Endothelial cell of umbilical vein (primary cell): ENCODE data around the gene PTK6. TPM values are rescaled to one million over a fixed set of nuclear protein-coding genes. Genes with fewer than 3 reads are reported as not detected.

ENCODE experiments used
- BruUV-seq: library from RNA; stranded (reverse); fragments of 400-500 nt; replicated peaks from 2 replicates; lab custom pipeline; 2021; lab: Mats Ljungman, UMichigan
- CTCF ChIA-PET: fragments of 300-600, 350-600 bp; sonication (Branson Sonifier 250); formaldehyde crosslinking; loops from one replicate; lab custom pipeline; 2021; ENCODE audit warnings: antibody characterized with exemption, inconsistent platforms; lab: Charles Lee
- POLR2A ChIA-PET: fragments of 300-600, 350-600 bp; sonication (Branson Sonifier 250); formaldehyde crosslinking; loops from one replicate; lab custom pipeline; 2021; ENCODE audit warnings: antibody characterized with exemption, inconsistent platforms; lab: Charles Lee
- DNase-seq: peaks from one replicate; pipeline ENCODE4 v3.0.0-alpha.2; 2011; ENCODE audit warnings: low read depth, low spot score
- FAIRE-seq: peaks from 2 replicates; lab custom pipeline; 2011; peaks lifted over from hg19 to GRCh38; lab: Jason Lieb, UNC
- H2AFZ ChIP-seq: 2 replicates; pipeline ENCODE4 v1.6.0; 2012; ENCODE audit warnings: low read depth, low read length, control low read depth, inconsistent platforms
- H3K27ac ChIP-seq: 2 replicates; pipeline ENCODE4 v1.5.1; 2011; ENCODE audit warnings: low read depth, mild to moderate bottlenecking, control low read depth, low read length, moderate library complexity; ENCODE audit not compliant: insufficient read depth
- H3K27me3 ChIP-seq, 2 experiments: 2 replicates each; pipeline versions ENCODE4 v1.6.0 to v1.6.1; 2011; ENCODE audit warnings: low read length in 2 of 2, mixed read lengths in 1 of 2; ENCODE audit not compliant: control insufficient read depth in 2 of 2, insufficient read depth in 2 of 2
- H3K36me3 ChIP-seq, 2 experiments: 2 replicates in 1 of 2; 3 replicates in 1 of 2; pipeline ENCODE4 v1.5.1; 2011; ENCODE audit warnings: low read length in 2 of 2, mild to moderate bottlenecking in 1 of 2, moderate library complexity in 1 of 2; ENCODE audit not compliant: control insufficient read depth in 2 of 2, insufficient read depth in 2 of 2; ENCODE audit errors: extremely low read depth in 1 of 2
- H3K4me1 ChIP-seq: 3 replicates; pipeline ENCODE4 v1.5.1; 2011; ENCODE audit warnings: mild to moderate bottlenecking, low read length; ENCODE audit not compliant: control insufficient read depth, insufficient read depth; ENCODE audit errors: extremely low read depth
- H3K4me2 ChIP-seq: 2 replicates; pipeline ENCODE4 v1.6.1; 2011; ENCODE audit warnings: low read length, control low read depth, mixed read lengths; ENCODE audit not compliant: insufficient read depth
- H3K4me3 ChIP-seq, 3 experiments: fragments of 200-600 bp in 1 of 3; sonication (generic), shearing (Covaris generic) in 1 of 3; replicated peaks in 1 of 3; 2 replicates each; pipeline ENCODE4 v1.5.1; 2011 to 2016; ENCODE audit warnings: control low read depth in 3 of 3, low read length in 3 of 3, mild to moderate bottlenecking in 2 of 3, inconsistent platforms in 1 of 3, low read depth in 1 of 3, moderate library complexity in 1 of 3; ENCODE audit not compliant: insufficient read depth in 1 of 3
- H3K79me2 ChIP-seq: 2 replicates; pipeline ENCODE4 v1.6.0; 2012; ENCODE audit warnings: low read length, inconsistent platforms; ENCODE audit not compliant: control insufficient read depth, insufficient read depth
- H3K9ac ChIP-seq: replicated peaks from 2 replicates; pipeline ENCODE3; 2011; ENCODE audit warnings: low read length, control low read depth; ENCODE audit not compliant: insufficient read depth; ENCODE audit errors: extremely low read depth
- H3K9me1 ChIP-seq: replicated peaks from 3 replicates; pipeline ENCODE4 v1.6.0; 2011; ENCODE audit warnings: mild to moderate bottlenecking, low read length; ENCODE audit not compliant: control insufficient read depth, insufficient read depth; ENCODE audit errors: extremely low read depth
- H3K9me3 ChIP-seq: replicated peaks from 2 replicates; pipeline ENCODE4 v1.5.1; 2012; ENCODE audit warnings: low read length, inconsistent platforms; ENCODE audit not compliant: control insufficient read depth, insufficient read depth
- H4K20me1 ChIP-seq: replicated peaks from 2 replicates; pipeline ENCODE3; 2011; ENCODE audit warnings: mild to moderate bottlenecking, low read length; ENCODE audit not compliant: control insufficient read depth, insufficient read depth; ENCODE audit errors: extremely low read depth
- CTCF ChIP-seq, 2 donors: IDR thresholded peaks; 1 replicate in 1 of 2; 2 replicates in 1 of 2; pipeline ENCODE4 v1.5.1; 2011; ENCODE audit warnings: low read length in 2 of 2, mild to moderate bottlenecking in 2 of 2, moderate library complexity in 2 of 2, control low read depth in 1 of 2, inconsistent platforms in 1 of 2, low read depth in 1 of 2; ENCODE audit not compliant: insufficient read depth in 1 of 2; ENCODE audit errors: extremely low read depth in 1 of 2
- JUN ChIP-seq: IDR thresholded peaks from 2 replicates; pipeline ENCODE4 v1.6.1; 2011; ENCODE audit warnings: borderline replicate concordance, low read depth; ENCODE audit not compliant: insufficient read length, insufficient read depth
- MAX ChIP-seq: IDR thresholded peaks from 2 replicates; pipeline ENCODE4 v1.6.1; 2011; ENCODE audit not compliant: insufficient read depth, insufficient read length
- MYC ChIP-seq: IDR thresholded peaks from one replicate; pipeline ENCODE4 v1.6.1; 2011; ENCODE audit warnings: mild to moderate bottlenecking, low read depth, low read length
- POLR2A ChIP-seq: IDR thresholded peaks from 2 replicates; pipeline ENCODE4 v1.6.1; 2012; ENCODE audit warnings: low read depth, mild to moderate bottlenecking, control low read depth, low read length
- POLR2AphosphoS5 ChIP-seq: IDR thresholded peaks from 2 replicates; pipeline ENCODE4 v1.6.1; 2012; ENCODE audit warnings: low read depth, mild to moderate bottlenecking, control low read depth, low read length, moderate library complexity; ENCODE audit not compliant: insufficient read depth
- dilution Hi-C: fragments of 300-500 bp; cut with MboI; formaldehyde crosslinking; loops from one replicate; pipeline ENCODE4 v1.15.0; 2019; ENCODE audit warnings: low sequenced_read_pairs; ENCODE audit not compliant: extremely low pct_ligation_motif_present
- intact Hi-C: fragments of 100-400 bp; cut with micrococcal nuclease; formaldehyde crosslinking; loops from one replicate; pipeline ENCODE4 v1.10.0; 2022
- polyA plus RNA-seq, 4 experiments: library from polyadenylated mRNA; depleted of rRNA in 3 of 4; stranded (reverse) in 3 of 4; unstranded in 1 of 4; fragments of >200 nt; gene quantifications; 2 replicates each; pipeline versions ENCODE4 v1.2.1 to v1.2.3, GENCODE V29; 2011 to 2012; ENCODE audit warnings: missing spikeins in 1 of 4
- total RNA-seq: library from RNA; stranded (reverse); gene quantifications from 2 replicates; pipeline ENCODE4 v1.2.3, GENCODE V29; 2021

PTK6 gene
- total and polyA plus RNA-seq, 2 donors (not counting 3 experiments of a cell fraction or from before 2014, with no cell fraction given) = 0.18 TPM; not detected in 1

- no peak overlapping the region for H3K9ac ChIP-seq
Observed at GRCh38 chr20:63537525-63538203, 488 bp upstream of the PTK6 start.

More at GRCh38 chr20:63537525-63538203, 488 bp upstream of the PTK6 start:
- peak; percentile 93 for FAIRE-seq
- Histone ChIP-seq H3K9me1 (no peaks in the 10 kb centered on the region), H3K4me1 (no peaks in the 10 kb centered on the region), H3K27ac (no peak overlapping the region), H3K79me2 (no peaks in the 10 kb centered on the region), H3K27me3 (no peaks in the 10 kb centered on the region), H3K4me3 (peak overlapping the region in 1 of 3 experiments; percentile 34), H3K36me3 (no peaks in the 10 kb centered on the region), H2AFZ (peak overlapping the region; percentile 61), H4K20me1 (no peaks in the 10 kb centered on the region), H3K4me2 (no peak overlapping the region), H3K9me3 (no peaks in the 10 kb centered on the region)
- TF ChIP-seq POLR2AphosphoS5 (peak; percentile 52), CTCF (IDR thresholded peaks at IDR 0.05; ENCODE audit: extremely low read depth in 1 of 2, insufficient read depth in 1 of 2, low read depth in 1 of 2, low read length in 2 of 2) (peak; percentile 86 to 98), JUN (no peak), MYC (no peak), MAX (no peak), POLR2A (peak; percentile 41)
- ChIA-PET CTCF (interaction anchor here (0.7 to 5.7 kb wide), 43 partner anchors 9 to 584 kb away, joined by 3 to 89 read pairs (median 5); partner anchors contain the start of genes ARFRP1, DNAJC5, GMEB2 and HELZ2), POLR2A (interaction anchor here (0.5 to 1.5 kb wide), 5 partner anchors 9 to 506 kb away, joined by 3 to 6 read pairs (median 5); partner anchors contain the start of genes HELZ2 and TPD52L2)
- dilution Hi-C loops = no loop called here
- BruUV-seq = no TSS peak
- intact Hi-C loops = loop anchor here (1.0 to 2.0 kb wide), 6 partner anchors 237 to 583 kb away; no protein-coding TSS in a partner anchor
- DNase-seq = peak; percentile 90
